Stimulated activated CD4-positive, alpha-beta T cell treated with anti-CD3 and anti-CD28 coated beads, TNF-alpha, amount 100 ng/mL, for 48 hours (primary cell): ENCODE results near the gene SERPINB7.

ENCODE experiments used
- DNase-seq, 3 donors: peaks; one replicate each; pipeline ENCODE4 v3.0.0-alpha.2; 2020; ENCODE audit warnings: low read depth in 3 of 3

The SERPINB7 gene

GRCh38 chr18:63787673-63788072, 12.5 kb downstream of the SERPINB7 start:
- no peak for DNase-seq

GRCh38 chr18:63788447-63789096, 13.4 kb downstream of the SERPINB7 start:
- DNase-seq, result peak; percentile 12 to 53 (median 29)

GRCh38 chr18:63789327-63789726, 14.1 kb downstream of the SERPINB7 start:
- DNase-seq, result no peak

- no peak for DNase-seq
Measured at GRCh38 chr18:63795606-63796005, 20.4 kb downstream of the SERPINB7 start.

- no peak for DNase-seq
Measured at GRCh38 chr18:63799189-63799588, 24.0 kb downstream of the SERPINB7 start.

GRCh38 chr18:63801343-63801742, 26.1 kb downstream of the SERPINB7 start:
- no peak for DNase-seq

GRCh38 chr18:63808125-63808524, 32.9 kb downstream of the SERPINB7 start:
- no peak for DNase-seq

GRCh38 chr18:63817441-63818051, 42.3 kb downstream of the SERPINB7 start:
- no peak for DNase-seq

GRCh38 chr18:63818212-63818611, 43.0 kb downstream of the SERPINB7 start:
- DNase-seq, result no peak

- DNase-seq, result no peak
Measured at GRCh38 chr18:63819786-63820185, 44.6 kb downstream of the SERPINB7 start.

GRCh38 chr18:63820694-63821093, 45.5 kb downstream of the SERPINB7 start:
- DNase-seq, result no peak

GRCh38 chr18:63823516-63824219, 48.5 kb downstream of the SERPINB7 start:
- DNase-seq, result peak; percentile 2 to 18 (median 7)

GRCh38 chr18:63824220-63824525, 49.0 kb downstream of the SERPINB7 start:
- DNase-seq, result no peak

GRCh38 chr18:63828120-63828519, 52.9 kb downstream of the SERPINB7 start:
- DNase-seq, result no peak

GRCh38 chr18:63828656-63829055, 53.4 kb downstream of the SERPINB7 start:
- no peak for DNase-seq

- DNase-seq, result no peak
Measured at GRCh38 chr18:63829886-63830285, 54.7 kb downstream of the SERPINB7 start.

- no peak for DNase-seq
Measured at GRCh38 chr18:63831080-63831788, 56.0 kb downstream of the SERPINB7 start.

GRCh38 chr18:63832470-63832869, 57.3 kb downstream of the SERPINB7 start:
- DNase-seq, result no peak

GRCh38 chr18:63834471-63835113, 59.4 kb downstream of the SERPINB7 start:
- no peak for DNase-seq

- DNase-seq, result no peak
Measured at GRCh38 chr18:63836456-63836855, 61.2 kb downstream of the SERPINB7 start.

- no peak for DNase-seq
Measured at GRCh38 chr18:63837590-63837989, 62.4 kb downstream of the SERPINB7 start.

GRCh38 chr18:63843008-63843407, 67.8 kb downstream of the SERPINB7 start:
- DNase-seq, result no peak
